Ishikawa (cell line): ENCODE results near the gene ZNF292.

Experiments
- CEBPB ChIP-seq: IDR thresholded peaks from 2 replicates; pipeline ENCODE4 v1.6.1; 2012
- CREB1 ChIP-seq: IDR thresholded peaks from 2 replicates; pipeline ENCODE4 v1.6.1; 2012; ENCODE audit warnings: low read depth
- EGR1 ChIP-seq: IDR thresholded peaks from 2 replicates; pipeline ENCODE4 v1.6.1; 2012
- EP300 ChIP-seq: IDR thresholded peaks from 2 replicates; pipeline ENCODE4 v1.6.1; 2012; ENCODE audit warnings: borderline replicate concordance
- FOXM1 ChIP-seq: IDR thresholded peaks from 2 replicates; pipeline ENCODE4 v1.6.1; 2012; ENCODE audit warnings: low read depth, borderline replicate concordance
- NFIC ChIP-seq: IDR thresholded peaks from 2 replicates; pipeline ENCODE4 v1.6.1; 2012
- RAD21 ChIP-seq: IDR thresholded peaks from 2 replicates; pipeline ENCODE4 v1.6.1; 2012; ENCODE audit warnings: low read depth
- REST ChIP-seq: IDR thresholded peaks from 2 replicates; pipeline ENCODE4 v1.6.1; 2012; ENCODE audit warnings: low read depth, mild to moderate bottlenecking
- TAF1 ChIP-seq: IDR thresholded peaks from 2 replicates; pipeline ENCODE4 v1.6.1; 2012; ENCODE audit warnings: low read depth, mild to moderate bottlenecking
- TCF12 ChIP-seq: IDR thresholded peaks from 2 replicates; pipeline ENCODE4 v1.6.1; 2012; ENCODE audit warnings: low read depth
- TEAD4 ChIP-seq: IDR thresholded peaks from 2 replicates; pipeline ENCODE4 v1.6.1; 2012
- USF1 ChIP-seq: IDR thresholded peaks from 2 replicates; pipeline ENCODE4 v1.6.1; 2012
- YY1 ChIP-seq: IDR thresholded peaks from 2 replicates; pipeline ENCODE4 v1.6.1; 2012; ENCODE audit warnings: low read depth
- ZBTB7A ChIP-seq: IDR thresholded peaks from 2 replicates; pipeline ENCODE4 v1.6.1; 2012; ENCODE audit warnings: low read depth
- TF ChIP-seq, protein P1 (sequence below): IDR thresholded peaks from 2 replicates; pipeline ENCODE4 v1.6.1; 2012

The ZNF292 gene

GRCh38 chr6:87150406-87150805 is 5.0 kb upstream of the ZNF292 start:
- no peak for TF ChIP-seq NFIC
- TF ChIP-seq TAF1: no peak
- TF ChIP-seq CEBPB: no peak
- TF ChIP-seq YY1: no peak
- TF ChIP-seq FOXM1: no peak
- no peak for TF ChIP-seq REST
- TF ChIP-seq EP300: no peak
- TF ChIP-seq USF1: no peak
- TF ChIP-seq TCF12: no peak
- no peak for TF ChIP-seq EGR1
- TF ChIP-seq ZBTB7A: no peak
- TF ChIP-seq RAD21: no peak
- no peak for TF ChIP-seq CREB1
- TF ChIP-seq TEAD4: no peak
- TF ChIP-seq, protein P1, sequence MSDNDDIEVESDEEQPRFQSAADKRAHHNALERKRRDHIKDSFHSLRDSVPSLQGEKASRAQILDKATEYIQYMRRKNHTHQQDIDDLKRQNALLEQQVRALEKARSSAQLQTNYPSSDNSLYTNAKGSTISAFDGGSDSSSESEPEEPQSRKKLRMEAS: no peak

- no peak for TF ChIP-seq CREB1
- no peak for TF ChIP-seq YY1
- TF ChIP-seq, protein P1: no peak
- no peak for TF ChIP-seq EGR1
These were observed 3.9 kb upstream of the ZNF292 start for GRCh38 chr6:87151471-87151780.

GRCh38 chr6:87151781-87152525 is 3.4 kb upstream of the ZNF292 start:
- TF ChIP-seq CEBPB: no peak
- TF ChIP-seq EP300: peak; percentile 16; the same call in 1 of the 2 replicates
- TF ChIP-seq NFIC: peak; percentile 69
- peak; percentile 51; the same call in 1 of the 2 replicates for TF ChIP-seq ZBTB7A
- no peak for TF ChIP-seq YY1
- TF ChIP-seq, protein P1: peak; percentile 87
- no peak for TF ChIP-seq EGR1
- no peak for TF ChIP-seq FOXM1
- TF ChIP-seq CREB1: no peak
- no peak for TF ChIP-seq REST
- TF ChIP-seq RAD21: no peak
- peak; percentile 2; the same call in 1 of the 2 replicates for TF ChIP-seq USF1
- TF ChIP-seq TCF12: no peak
- TF ChIP-seq TEAD4: no peak
- peak; percentile 59 for TF ChIP-seq TAF1

GRCh38 chr6:87152526-87152955 is 2.8 kb upstream of the ZNF292 start:
- TF ChIP-seq TEAD4 (no peak), NFIC (no peak)

DNA sequence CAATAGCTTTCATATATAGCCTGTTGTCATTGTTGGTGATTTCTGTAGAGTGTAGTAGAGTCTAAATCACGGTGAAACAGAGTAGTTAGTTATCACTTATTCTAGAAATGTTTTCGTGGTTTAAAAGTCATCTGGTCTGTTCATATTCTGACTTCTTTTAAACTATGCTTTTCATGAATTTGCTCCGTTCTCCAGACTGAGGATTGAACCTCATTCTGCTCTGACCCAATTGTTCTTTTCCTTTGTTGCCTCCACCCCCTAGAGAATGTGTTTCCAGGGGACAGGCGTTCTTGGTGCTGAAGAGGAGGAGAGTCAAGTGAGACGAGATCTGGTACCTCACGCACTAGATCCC is 748 bp upstream of the ZNF292 start:
- TF ChIP-seq EGR1: no peak
- TF ChIP-seq TEAD4: no peak
- TF ChIP-seq TCF12: no peak
- no peak for TF ChIP-seq YY1
- TF ChIP-seq EP300: no peak
- no peak for TF ChIP-seq FOXM1
- TF ChIP-seq USF1: no peak
- no peak for TF ChIP-seq REST
- TF ChIP-seq, protein P1: no peak
- TF ChIP-seq CREB1: no peak
- no peak for TF ChIP-seq NFIC
- no peak for TF ChIP-seq TAF1
- TF ChIP-seq ZBTB7A: no peak
- TF ChIP-seq CEBPB: no peak
- TF ChIP-seq RAD21: no peak
